GM12864 (cell line): ENCODE results near the gene SLC14A1.

ENCODE experiments used
- DNase-seq: peaks from one replicate; pipeline ENCODE4 v3.0.0-alpha.2; 2011; ENCODE audit warnings: low read depth
- H3K4me3 ChIP-seq: 2 replicates; pipeline ENCODE4 v1.5.1; 2011; ENCODE audit warnings: mild to moderate bottlenecking, low read depth, low read length, control low read depth
- CTCF ChIP-seq: IDR thresholded peaks from 2 replicates; pipeline ENCODE4 v1.5.1; 2011; ENCODE audit warnings: low read depth, mild to moderate bottlenecking, moderate library complexity, low read length, control low read depth, inconsistent platforms; ENCODE audit errors: missing control alignments

The SLC14A1 gene

GRCh38 chr18:45764000-45764686 lies 40.2 kb downstream of the SLC14A1 start:
- TF ChIP-seq CTCF, result no peak
- no peak overlapping the region for H3K4me3 ChIP-seq
- DNase-seq, result no peak

- TF ChIP-seq CTCF, result no peak
- no peak for DNase-seq
- no peak overlapping the region for H3K4me3 ChIP-seq
These were observed 41.8 kb downstream of the SLC14A1 start for GRCh38 chr18:45765796-45766195.

GRCh38 chr18:45771587-45772480 lies 47.9 kb downstream of the SLC14A1 start:
- TF ChIP-seq CTCF, result no peak
- H3K4me3 ChIP-seq, result no peak overlapping the region
- no peak for DNase-seq

GRCh38 chr18:45774065-45774521 lies 50.1 kb downstream of the SLC14A1 start:
- no peak for TF ChIP-seq CTCF
- no peak overlapping the region for H3K4me3 ChIP-seq
- no peak for DNase-seq

- no peak for TF ChIP-seq CTCF
- H3K4me3 ChIP-seq, result peak overlapping the region; percentile 66
- DNase-seq, result peak; percentile 55
These were observed 51.3 kb downstream of the SLC14A1 start for GRCh38 chr18:45775241-45775676.

- DNase-seq, result no peak
- no peak for TF ChIP-seq CTCF
- peak overlapping the region; percentile 66 for H3K4me3 ChIP-seq
These were observed 51.8 kb downstream of the SLC14A1 start for GRCh38 chr18:45775743-45776142.
